ENCODE measurements around the gene HTATIP2. TPM values are rescaled to one million over a fixed set of nuclear protein-coding genes. Genes with fewer than 3 reads are reported as not detected.
"Not testable (repeated sequence)": the region's sequence is repeated elsewhere in the genome, so short reads cannot be mapped to it uniquely, and the experiment has no call there.

The HTATIP2 gene
- total RNA-seq, 8 experiments from 2014 or later = 0.98 to 75.4 (median 3.2) TPM

- Histone ChIP-seq H3K4me1 (replicated peaks in 1 of 2) (no peaks in the 10 kb centered on the region), H3K27ac (no peak overlapping the region), H3K4me3 (no peak overlapping the region)
- WGBS, 10 experiments = 0 to 100% (median 37%) methylated on average over 1 to 11 of the region's 12 CpGs
- in situ Hi-C loops (cut with MboI; ENCODE audit: low pct_unique_long_range_greater_than_20kb in 2 of 9, low sequenced_read_pairs in 9 of 9, unreplicated experiment in 9 of 9) = loop anchor here in 2 of 9 experiments (10.0 to 25.0 kb wide), 2 partner anchors 411 to 418 kb away; no protein-coding TSS in a partner anchor
- peak in 6 of 8 experiments; percentile 46 to 93 (median 77) for ATAC-seq (replicated peaks in 6 of 8)
Observed at GRCh38 chr11:20355221-20356219, 8.0 kb upstream of the HTATIP2 start.

GRCh38 chr11:20357150-20357549 lies 6.4 kb upstream of the HTATIP2 start:
- H3K4me1 ChIP-seq (replicated peaks in 1 of 2) = no peaks in the 10 kb centered on the region
- no peak overlapping the region for H3K4me3 ChIP-seq
- no peak overlapping the region for H3K27ac ChIP-seq
- ATAC-seq (replicated peaks in 6 of 8) = no peak
- in situ Hi-C loops (cut with MboI; ENCODE audit: low pct_unique_long_range_greater_than_20kb in 2 of 9, low sequenced_read_pairs in 9 of 9, unreplicated experiment in 9 of 9) = loop anchor here in 2 of 9 experiments (10.0 to 25.0 kb wide), 2 partner anchors 412 to 420 kb away; no protein-coding TSS in a partner anchor
- WGBS, 10 experiments = 33 to 86% methylated on average over 1 of the region's 1 CpG; no CpG with 5 or more reads in 8 of the 10 experiments

GRCh38 chr11:20360650-20361049 lies 2.9 kb upstream of the HTATIP2 start:
- Histone ChIP-seq H3K27ac (no peak overlapping the region), H3K4me3 (no peak overlapping the region), H3K4me1 (replicated peaks in 1 of 2) (peaks cover 0 to 9% of the 10 kb centered on the region in 2 donors)
- in situ Hi-C loops (cut with MboI; ENCODE audit: low pct_unique_long_range_greater_than_20kb in 2 of 9, low sequenced_read_pairs in 9 of 9, unreplicated experiment in 9 of 9) = loop anchor here in 1 of 9 experiments (25.0 kb wide), 1 partner anchor 423 kb away; no protein-coding TSS in a partner anchor
- 33 to 92% (median 62%) methylated on average over 2 to 5 of the region's 7 CpGs; no CpG with 5 or more reads in 1 of the 10 experiments for WGBS, 10 experiments
- peak in 2 of 8 experiments; percentile 10 to 13 for ATAC-seq (replicated peaks in 6 of 8)

GRCh38 chr11:20362481-20362880 lies 1.0 kb upstream of the HTATIP2 start:
- Histone ChIP-seq H3K4me3 (no peak overlapping the region), H3K27ac (no peak overlapping the region), H3K4me1 (replicated peaks in 1 of 2) (peaks cover 6 to 18% of the 10 kb centered on the region in 2 donors)
- in situ Hi-C loops (cut with MboI; ENCODE audit: low pct_unique_long_range_greater_than_20kb in 2 of 9, low sequenced_read_pairs in 9 of 9, unreplicated experiment in 9 of 9) = loop anchor here in 1 of 9 experiments (25.0 kb wide), 1 partner anchor 425 kb away; no protein-coding TSS in a partner anchor
- no peak for ATAC-seq (replicated peaks in 6 of 8)
- 0% methylated on average over 1 of the region's 1 CpG; no CpG with 5 or more reads in 3 of the 10 experiments for WGBS, 10 experiments

- WGBS, 10 experiments = 70 to 100% (median 85%) methylated on average over 1 to 2 of the region's 2 CpGs; no CpG with 5 or more reads in 3 of the 10 experiments
- peaks cover 10 to 18% of the 10 kb centered on the region in 2 donors for H3K4me1 ChIP-seq (replicated peaks in 1 of 2)
- ATAC-seq (replicated peaks in 6 of 8) = no peak
- H3K4me3 ChIP-seq = peak overlapping the region in 1 of 5 donors; percentile 43
- H3K27ac ChIP-seq = no peak overlapping the region
- in situ Hi-C loops (cut with MboI; ENCODE audit: low pct_unique_long_range_greater_than_20kb in 2 of 9, low sequenced_read_pairs in 9 of 9, unreplicated experiment in 9 of 9) = loop anchor here in 1 of 9 experiments (25.0 kb wide), 1 partner anchor 426 kb away; no protein-coding TSS in a partner anchor
Observed at GRCh38 chr11:20363149-20363499, 390 bp upstream of the HTATIP2 start.

GRCh38 chr11:20364341-20364792 lies 853 bp downstream of the HTATIP2 start:
- Histone ChIP-seq H3K4me3 (peak overlapping the region in 3 of 5 donors; percentile 33 to 43 (median 43)), H3K4me1 (replicated peaks in 1 of 2) (peaks cover 10 to 18% of the 10 kb centered on the region in 2 donors), H3K27ac (no peak overlapping the region)
- 13 to 95% (median 65%) methylated on average over 1 to 5 of the region's 6 CpGs; no CpG with 5 or more reads in 4 of the 10 experiments for WGBS, 10 experiments
- in situ Hi-C loops (cut with MboI; ENCODE audit: low pct_unique_long_range_greater_than_20kb in 2 of 9, low sequenced_read_pairs in 9 of 9, unreplicated experiment in 9 of 9) = loop anchor here in 1 of 9 experiments (25.0 kb wide), 1 partner anchor 427 kb away; no protein-coding TSS in a partner anchor
- ATAC-seq (replicated peaks in 6 of 8) = peak in 2 of 8 experiments; percentile 3 to 5

GRCh38 chr11:20365465-20365864 lies 2.0 kb downstream of the HTATIP2 start:
- ATAC-seq (replicated peaks in 6 of 8) = peak in 2 of 8 experiments; percentile 5 to 39
- H3K4me3 ChIP-seq, H3K27ac ChIP-seq: not testable (repeated sequence)
- in situ Hi-C loops (cut with MboI; ENCODE audit: low pct_unique_long_range_greater_than_20kb in 2 of 9, low sequenced_read_pairs in 9 of 9, unreplicated experiment in 9 of 9) = loop anchor here in 1 of 9 experiments (25.0 kb wide), 1 partner anchor 428 kb away; no protein-coding TSS in a partner anchor
- peaks cover 10 to 18% of the 10 kb centered on the region in 2 donors for H3K4me1 ChIP-seq (replicated peaks in 1 of 2)
- WGBS, 10 experiments = 14 to 100% (median 94%) methylated on average over 1 to 5 of the region's 6 CpGs; no CpG with 5 or more reads in 1 of the 10 experiments

GRCh38 chr11:20367313-20367948 lies 3.9 kb downstream of the HTATIP2 start:
- no peak overlapping the region for H3K4me3 ChIP-seq
- 10 to 63% (median 40%) methylated on average over 5 to 9 of the region's 9 CpGs; no CpG with 5 or more reads in 1 of the 10 experiments for WGBS, 10 experiments
- peaks cover 10 to 18% of the 10 kb centered on the region in 2 donors for H3K4me1 ChIP-seq (replicated peaks in 1 of 2)
- ATAC-seq (replicated peaks in 6 of 8) = peak; percentile 39 to 85 (median 64)
- in situ Hi-C loops (cut with MboI; ENCODE audit: low pct_unique_long_range_greater_than_20kb in 2 of 9, low sequenced_read_pairs in 9 of 9, unreplicated experiment in 9 of 9) = loop anchor here in 1 of 9 experiments (25.0 kb wide), 1 partner anchor 430 kb away; no protein-coding TSS in a partner anchor
- no peak overlapping the region for H3K27ac ChIP-seq

GRCh38 chr11:20368438-20368837 lies 4.9 kb downstream of the HTATIP2 start:
- Histone ChIP-seq H3K4me3 (no peak overlapping the region), H3K27ac (no peak overlapping the region), H3K4me1 (replicated peaks in 1 of 2) (peaks cover 10 to 18% of the 10 kb centered on the region in 2 donors)
- no peak for ATAC-seq (replicated peaks in 6 of 8)
- in situ Hi-C loops (cut with MboI; ENCODE audit: low pct_unique_long_range_greater_than_20kb in 2 of 9, low sequenced_read_pairs in 9 of 9, unreplicated experiment in 9 of 9) = loop anchor here in 1 of 9 experiments (25.0 kb wide), 1 partner anchor 431 kb away; no protein-coding TSS in a partner anchor

- in situ Hi-C loops (cut with MboI; ENCODE audit: low pct_unique_long_range_greater_than_20kb in 2 of 9, low sequenced_read_pairs in 9 of 9, unreplicated experiment in 9 of 9) = loop anchor here in 1 of 9 experiments (25.0 kb wide), 1 partner anchor 433 kb away; no protein-coding TSS in a partner anchor
- ATAC-seq (replicated peaks in 6 of 8) = peak in 2 of 8 experiments; percentile 16 to 30
- Histone ChIP-seq H3K27ac (no peak overlapping the region), H3K4me3 (no peak overlapping the region), H3K4me1 (replicated peaks in 1 of 2) (peaks cover 9 to 10% of the 10 kb centered on the region in 2 donors)
Observed at GRCh38 chr11:20369826-20370225, 6.3 kb downstream of the HTATIP2 start.

GRCh38 chr11:20372081-20372626 lies 8.6 kb downstream of the HTATIP2 start:
- WGBS, 10 experiments = 43 to 88% (median 70%) methylated on average over 2 to 5 of the region's 5 CpGs; no CpG with 5 or more reads in 3 of the 10 experiments
- Histone ChIP-seq H3K4me1 (replicated peaks in 1 of 2) (peaks cover 3 to 7% of the 10 kb centered on the region in 2 donors), H3K27ac (no peak overlapping the region), H3K4me3 (no peak overlapping the region)
- no peak for ATAC-seq (replicated peaks in 6 of 8)
- in situ Hi-C loops (cut with MboI; ENCODE audit: low pct_unique_long_range_greater_than_20kb in 2 of 9, low sequenced_read_pairs in 9 of 9, unreplicated experiment in 9 of 9) = loop anchor here in 1 of 9 experiments (25.0 kb wide), 1 partner anchor 435 kb away; no protein-coding TSS in a partner anchor

- Histone ChIP-seq H3K4me1 (replicated peaks in 1 of 2) (no peaks in the 10 kb centered on the region), H3K27ac (no peak overlapping the region), H3K4me3 (no peak overlapping the region)
- in situ Hi-C loops (cut with MboI; ENCODE audit: low pct_unique_long_range_greater_than_20kb in 2 of 9, low sequenced_read_pairs in 9 of 9, unreplicated experiment in 9 of 9) = loop anchor here in 1 of 9 experiments (25.0 kb wide), 1 partner anchor 436 kb away; no protein-coding TSS in a partner anchor
- 80 to 96% (median 88%) methylated on average over 3 to 13 of the region's 13 CpGs for WGBS, 10 experiments
- ATAC-seq (replicated peaks in 6 of 8) = no peak
Observed at GRCh38 chr11:20373147-20373546, 9.6 kb downstream of the HTATIP2 start.

All from motor neuron (in vitro differentiated cells).